ENCODE results near the gene RIC3. TPM values are rescaled to one million over a fixed set of nuclear protein-coding genes. Genes with fewer than 3 reads are reported as not detected.

The RIC3 gene
- total RNA-seq, 4 donors from 2014 or later = 3.3 to 43.0 (median 12.5) TPM

DNA sequence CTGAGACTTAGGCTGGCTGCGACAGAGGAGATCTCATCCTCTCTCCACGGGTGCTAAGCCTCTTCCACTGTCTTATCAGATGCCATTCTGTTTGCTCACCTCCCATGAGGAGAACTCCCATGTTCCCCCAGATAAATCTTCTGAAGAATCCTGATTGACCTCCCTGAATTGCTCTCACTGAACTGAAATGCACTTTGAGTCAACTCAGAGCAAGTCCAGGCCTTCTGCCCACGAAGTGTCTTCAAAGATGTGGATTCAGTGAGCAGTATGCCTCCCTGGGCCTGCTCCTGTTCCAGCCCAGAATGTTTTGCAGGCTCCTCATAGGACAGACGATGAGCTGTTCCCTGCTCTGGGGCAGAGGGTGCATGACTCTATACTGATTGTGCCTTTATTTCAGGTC lies 70.5 kb downstream of the RIC3 start:
- H3K9me3 ChIP-seq = no peaks in the 10 kb centered on the region
- intact Hi-C loops (cut with DNase I; ENCODE audit: low total_unique reads) = loop anchor here (5.0 kb wide), 2 partner anchors 66 to 96 kb away; no protein-coding TSS in a partner anchor
- in situ Hi-C loops (cut with MboI; ENCODE audit: low pct_ligation_motif_present in 1 of 4, low pct_unique_long_range_greater_than_20kb in 1 of 4, low sequenced_read_pairs in 3 of 4) = loop anchor here (10.0 to 25.0 kb wide), 3 partner anchors 64 to 211 kb away; no protein-coding TSS in a partner anchor
- no peaks in the 10 kb centered on the region for H3K36me3 ChIP-seq
- no peak for DNase-seq
- WGBS, 2 donors (ENCODE audit: low coverage in 1 of 2) = 61% methylated on average over 4 of the region's 4 CpGs; no CpG with 5 or more reads in 1 of the 2 donors
- H3K27ac ChIP-seq = no peak overlapping the region
- peaks cover 0 to 10% (median 0%) of the 10 kb centered on the region in 4 donors for H3K4me1 ChIP-seq
- no peak overlapping the region for H3K4me3 ChIP-seq
- TF ChIP-seq POLR2A (IDR thresholded peaks at IDR 0.05) = no peak
- TF ChIP-seq POLR2AphosphoS5 (IDR thresholded peaks at IDR 0.05) = no peak
- TF ChIP-seq EP300 (IDR thresholded peaks at IDR 0.05; ENCODE audit: low read depth) = no peak
- TF ChIP-seq, protein P1, sequence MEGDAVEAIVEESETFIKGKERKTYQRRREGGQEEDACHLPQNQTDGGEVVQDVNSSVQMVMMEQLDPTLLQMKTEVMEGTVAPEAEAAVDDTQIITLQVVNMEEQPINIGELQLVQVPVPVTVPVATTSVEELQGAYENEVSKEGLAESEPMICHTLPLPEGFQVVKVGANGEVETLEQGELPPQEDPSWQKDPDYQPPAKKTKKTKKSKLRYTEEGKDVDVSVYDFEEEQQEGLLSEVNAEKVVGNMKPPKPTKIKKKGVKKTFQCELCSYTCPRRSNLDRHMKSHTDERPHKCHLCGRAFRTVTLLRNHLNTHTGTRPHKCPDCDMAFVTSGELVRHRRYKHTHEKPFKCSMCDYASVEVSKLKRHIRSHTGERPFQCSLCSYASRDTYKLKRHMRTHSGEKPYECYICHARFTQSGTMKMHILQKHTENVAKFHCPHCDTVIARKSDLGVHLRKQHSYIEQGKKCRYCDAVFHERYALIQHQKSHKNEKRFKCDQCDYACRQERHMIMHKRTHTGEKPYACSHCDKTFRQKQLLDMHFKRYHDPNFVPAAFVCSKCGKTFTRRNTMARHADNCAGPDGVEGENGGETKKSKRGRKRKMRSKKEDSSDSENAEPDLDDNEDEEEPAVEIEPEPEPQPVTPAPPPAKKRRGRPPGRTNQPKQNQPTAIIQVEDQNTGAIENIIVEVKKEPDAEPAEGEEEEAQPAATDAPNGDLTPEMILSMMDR (IDR thresholded peaks at IDR 0.05) = no peak
- no peaks in the 10 kb centered on the region for H3K27me3 ChIP-seq

GRCh38 chr11:8097926-8098325 lies 70.9 kb downstream of the RIC3 start:
- no peak for DNase-seq
- TF ChIP-seq POLR2A (IDR thresholded peaks at IDR 0.05) = no peak
- TF ChIP-seq, protein P1 (IDR thresholded peaks at IDR 0.05) = no peak
- TF ChIP-seq POLR2AphosphoS5 (IDR thresholded peaks at IDR 0.05) = no peak
- TF ChIP-seq EP300 (IDR thresholded peaks at IDR 0.05; ENCODE audit: low read depth) = no peak
- Histone ChIP-seq H3K4me1 (peaks cover 0 to 10% (median 0%) of the 10 kb centered on the region in 4 donors), H3K36me3 (no peaks in the 10 kb centered on the region), H3K27ac (no peak overlapping the region), H3K4me3 (no peak overlapping the region), H3K27me3 (no peaks in the 10 kb centered on the region), H3K9me3 (no peaks in the 10 kb centered on the region)
- in situ Hi-C loops (cut with MboI; ENCODE audit: low pct_ligation_motif_present in 1 of 4, low pct_unique_long_range_greater_than_20kb in 1 of 4, low sequenced_read_pairs in 3 of 4) = loop anchor here (10.0 to 25.0 kb wide), 3 partner anchors 63 to 211 kb away; no protein-coding TSS in a partner anchor
- 60 to 75% methylated on average over 1 to 2 of the region's 2 CpGs for WGBS, 2 donors (ENCODE audit: low coverage in 1 of 2)
- intact Hi-C loops (cut with DNase I; ENCODE audit: low total_unique reads) = loop anchor here (5.0 kb wide), 2 partner anchors 66 to 96 kb away; no protein-coding TSS in a partner anchor

DNA sequence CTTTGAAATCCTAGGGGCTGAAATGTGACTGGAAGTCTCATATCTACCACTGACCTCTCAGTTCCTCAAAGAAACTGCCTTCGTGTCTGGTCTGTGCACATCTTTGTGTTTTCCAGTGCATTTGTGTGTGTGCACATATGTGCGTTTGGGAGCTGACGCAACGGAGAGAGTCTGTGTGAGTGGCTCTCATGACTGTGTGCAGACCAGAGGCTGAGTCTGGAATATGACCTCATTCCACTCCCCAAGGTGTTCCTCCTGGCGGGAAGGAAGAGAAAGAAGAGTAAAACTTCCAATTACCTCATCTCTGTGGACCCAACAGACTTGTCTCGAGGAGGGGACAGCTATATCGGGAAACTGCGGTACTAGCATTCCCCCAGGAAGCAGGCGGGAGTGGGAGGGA lies 71.4 kb downstream of the RIC3 start:
- TF ChIP-seq EP300 (IDR thresholded peaks at IDR 0.05; ENCODE audit: low read depth) (no peak), POLR2A (IDR thresholded peaks at IDR 0.05) (no peak), POLR2AphosphoS5 (IDR thresholded peaks at IDR 0.05) (no peak)
- TF ChIP-seq, protein P1 (IDR thresholded peaks at IDR 0.05) = no peak
- DNase-seq = no peak
- intact Hi-C loops (cut with DNase I; ENCODE audit: low total_unique reads) = loop anchor here (5.0 kb wide), 2 partner anchors 65 to 95 kb away; no protein-coding TSS in a partner anchor
- Histone ChIP-seq H3K27ac (no peak overlapping the region), H3K4me1 (peaks cover 0 to 10% (median 3%) of the 10 kb centered on the region in 4 donors), H3K4me3 (no peak overlapping the region), H3K36me3 (no peaks in the 10 kb centered on the region), H3K27me3 (no peaks in the 10 kb centered on the region), H3K9me3 (no peaks in the 10 kb centered on the region)
- in situ Hi-C loops (cut with MboI; ENCODE audit: low pct_ligation_motif_present in 1 of 4, low pct_unique_long_range_greater_than_20kb in 1 of 4, low sequenced_read_pairs in 3 of 4) = loop anchor here (10.0 to 25.0 kb wide), 3 partner anchors 63 to 210 kb away; no protein-coding TSS in a partner anchor
- WGBS, 2 donors (ENCODE audit: low coverage in 1 of 2) = 91 to 100% methylated on average over 1 to 9 of the region's 9 CpGs

DNA sequence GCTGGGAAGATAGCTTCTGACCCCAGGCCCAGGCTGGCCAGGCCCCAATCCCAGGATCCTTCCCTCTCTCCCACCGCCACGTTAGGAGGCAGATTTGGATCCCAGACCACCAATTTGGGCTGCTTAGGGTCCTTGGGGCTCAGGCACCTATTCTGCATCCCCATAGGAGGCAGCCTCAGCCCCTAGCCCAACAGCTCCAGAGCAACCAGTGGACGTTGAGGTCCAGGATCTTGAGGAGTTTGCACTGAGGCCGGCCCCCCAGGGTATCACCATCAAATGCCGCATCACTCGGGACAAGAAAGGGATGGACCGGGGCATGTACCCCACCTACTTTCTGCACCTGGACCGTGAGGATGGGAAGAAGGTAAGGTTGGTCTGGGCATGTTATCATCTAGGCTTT lies 71.8 kb downstream of the RIC3 start:
- H3K4me3 ChIP-seq = no peak overlapping the region
- TF ChIP-seq, protein P1 (IDR thresholded peaks at IDR 0.05) = no peak
- no peak for TF ChIP-seq POLR2AphosphoS5 (IDR thresholded peaks at IDR 0.05)
- no peak for TF ChIP-seq EP300 (IDR thresholded peaks at IDR 0.05; ENCODE audit: low read depth)
- TF ChIP-seq POLR2A (IDR thresholded peaks at IDR 0.05) = no peak
- H3K27me3 ChIP-seq = no peaks in the 10 kb centered on the region
- peaks cover 0 to 10% (median 5%) of the 10 kb centered on the region in 4 donors for H3K4me1 ChIP-seq
- no peak overlapping the region for H3K27ac ChIP-seq
- intact Hi-C loops (cut with DNase I; ENCODE audit: low total_unique reads) (loop anchor here (5.0 kb wide), 2 partner anchors 65 to 95 kb away; no protein-coding TSS in a partner anchor), in situ Hi-C loops (cut with MboI; ENCODE audit: low pct_ligation_motif_present in 1 of 4, low pct_unique_long_range_greater_than_20kb in 1 of 4, low sequenced_read_pairs in 3 of 4) (loop anchor here (10.0 to 25.0 kb wide), 3 partner anchors 62 to 210 kb away; no protein-coding TSS in a partner anchor)
- H3K36me3 ChIP-seq = no peaks in the 10 kb centered on the region
- DNase-seq = no peak
- WGBS, 2 donors (ENCODE audit: low coverage in 1 of 2) = 87% methylated on average over 8 of the region's 8 CpGs; no CpG with 5 or more reads in 1 of the 2 donors
- H3K9me3 ChIP-seq = no peaks in the 10 kb centered on the region
